ENCODE measurements around the gene THBD. TPM values are rescaled to one million over a fixed set of nuclear protein-coding genes. Genes with fewer than 3 reads are reported as not detected.

The THBD gene
- total RNA-seq, 1 experiment from 2014 or later, result 0.28 TPM

GRCh38 chr20:23052904-23053303, 3.4 kb upstream of the THBD start:
- Mint-ChIP-seq H3K27ac (no peak overlapping the region), H3K4me1 (peaks cover 13 to 17% of the 10 kb centered on the region in 2 experiments), H3K27me3 (ENCODE audit: low read depth) (peaks cover 62% of the 10 kb centered on the region), H3K36me3 (ENCODE audit: insufficient read depth in 1 of 3, low read depth in 3 of 3) (no peaks in the 10 kb centered on the region), H3K4me3 (no peak overlapping the region), H3K9me3 (peaks cover 0 to 3% of the 10 kb centered on the region in 2 experiments; a peak in 2 of 5 replicates)
- H2BK15ac ChIP-seq (ENCODE audit: low read depth, low read length), result no peak overlapping the region
- no peaks in the 10 kb centered on the region for H3K79me1 ChIP-seq (ENCODE audit: insufficient read depth, low read depth, low read length, poor library complexity, severe bottlenecking)
- H4K8ac ChIP-seq (replicated peaks; ENCODE audit: insufficient read length, low read depth, low read length), result no peak overlapping the region
- TF ChIP-seq, protein P1, sequence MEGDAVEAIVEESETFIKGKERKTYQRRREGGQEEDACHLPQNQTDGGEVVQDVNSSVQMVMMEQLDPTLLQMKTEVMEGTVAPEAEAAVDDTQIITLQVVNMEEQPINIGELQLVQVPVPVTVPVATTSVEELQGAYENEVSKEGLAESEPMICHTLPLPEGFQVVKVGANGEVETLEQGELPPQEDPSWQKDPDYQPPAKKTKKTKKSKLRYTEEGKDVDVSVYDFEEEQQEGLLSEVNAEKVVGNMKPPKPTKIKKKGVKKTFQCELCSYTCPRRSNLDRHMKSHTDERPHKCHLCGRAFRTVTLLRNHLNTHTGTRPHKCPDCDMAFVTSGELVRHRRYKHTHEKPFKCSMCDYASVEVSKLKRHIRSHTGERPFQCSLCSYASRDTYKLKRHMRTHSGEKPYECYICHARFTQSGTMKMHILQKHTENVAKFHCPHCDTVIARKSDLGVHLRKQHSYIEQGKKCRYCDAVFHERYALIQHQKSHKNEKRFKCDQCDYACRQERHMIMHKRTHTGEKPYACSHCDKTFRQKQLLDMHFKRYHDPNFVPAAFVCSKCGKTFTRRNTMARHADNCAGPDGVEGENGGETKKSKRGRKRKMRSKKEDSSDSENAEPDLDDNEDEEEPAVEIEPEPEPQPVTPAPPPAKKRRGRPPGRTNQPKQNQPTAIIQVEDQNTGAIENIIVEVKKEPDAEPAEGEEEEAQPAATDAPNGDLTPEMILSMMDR (conservative IDR thresholded peaks at IDR 0.05), result no peak
- WGBS (ENCODE audit: extremely low coverage, insufficient read length, low lambda C conversion rate), result no CpG with 5 or more reads among the region's 5 CpGs
- no peak overlapping the region for H3K4ac ChIP-seq (ENCODE audit: low read depth, low read length)
- H2BK5ac ChIP-seq (ENCODE audit: insufficient read length, low read length), result no peak overlapping the region
- H3K4me1 ChIP-seq (ENCODE audit: insufficient read depth, low read length), result 0 out of 2 replicates have a peak, but pooled peaks cover 3% of the 10 kb centered on the region
- H3K9me3 ChIP-seq (ENCODE audit: control insufficient read depth, low read depth, low read length), result no peaks in the 10 kb centered on the region
- no peak overlapping the region for H3K4me2 ChIP-seq (ENCODE audit: insufficient read depth, insufficient read length, low read length)
- no peak overlapping the region for H3K56ac ChIP-seq (ENCODE audit: insufficient read length, low read depth, low read length)
- H4K20me1 ChIP-seq (ENCODE audit: control insufficient read depth, insufficient read depth, insufficient read length), result no peaks in the 10 kb centered on the region
- no peak overlapping the region for H2AK5ac ChIP-seq (ENCODE audit: insufficient read length, low read length)
- H3K79me2 ChIP-seq (ENCODE audit: insufficient read depth, low read length), result no peaks in the 10 kb centered on the region
- no peak overlapping the region for H2BK12ac ChIP-seq (ENCODE audit: insufficient read length, low read depth, low read length)
- peaks cover 16% of the 10 kb centered on the region; the same call in 1 of the 2 replicates for H3K27me3 ChIP-seq (ENCODE audit: insufficient read depth, low read length)
- no peak overlapping the region for H3K23ac ChIP-seq (ENCODE audit: insufficient read length, low read depth, low read length)
- no peak overlapping the region for H3K27ac ChIP-seq (ENCODE audit: insufficient read length, low read depth, low read length)
- no peak overlapping the region for H2AFZ ChIP-seq (ENCODE audit: low read length)
- H2BK120ac ChIP-seq (ENCODE audit: low read depth, low read length, poor library complexity, severe bottlenecking), result no peak overlapping the region
- H3K9ac ChIP-seq (ENCODE audit: extremely low read depth, insufficient read length, low read length), result no peak overlapping the region
- H3T11ph ChIP-seq (ENCODE audit: low read length), result no peak overlapping the region
- DNase-seq, result no peak
- H3K23me2 ChIP-seq (ENCODE audit: insufficient read length, low read depth, low read length, poor library complexity, severe bottlenecking), result peaks cover 24% of the 10 kb centered on the region
- H3K18ac ChIP-seq (ENCODE audit: insufficient read length, low read depth, low read length), result no peak overlapping the region
- H2BK20ac ChIP-seq (ENCODE audit: low read depth, low read length, poor library complexity, severe bottlenecking), result no peak overlapping the region
- no peak overlapping the region for H4K5ac ChIP-seq (ENCODE audit: insufficient read length, low read depth, low read length)
- H3K14ac ChIP-seq (ENCODE audit: insufficient read depth, low read length), result no peak overlapping the region
- no peak overlapping the region for H4K91ac ChIP-seq (ENCODE audit: insufficient read length, low read depth, low read length)
